Caco-2 (cell line): Measurements from ENCODE around the gene SLC19A1. TPM values are rescaled to one million over a fixed set of nuclear protein-coding genes. Genes with fewer than 3 reads are reported as not detected.

Experiments used
- BruUV-seq: library from RNA; stranded (reverse); fragments of 400-500 nt; replicated peaks from 2 replicates; lab custom pipeline; 2021; lab: Mats Ljungman, UMichigan
- CTCF ChIA-PET: fragments of 300-600 bp; sonication (Branson Sonifier 250); formaldehyde crosslinking; loops from one replicate; lab custom pipeline; 2022; ENCODE audit warnings: antibody characterized with exemption; lab: Charles Lee
- POLR2A ChIA-PET: fragments of 300-600 bp; sonication (Branson Sonifier 250); formaldehyde crosslinking; loops from one replicate; lab custom pipeline; 2022; ENCODE audit warnings: antibody characterized with exemption; lab: Charles Lee
- DNase-seq, 2 experiments: peaks; one replicate each; pipeline versions ENCODE4 v3.0.0 to v3.0.0-alpha.2; 2020 to 2022
- H3K27me3 ChIP-seq: replicated peaks from 2 replicates; pipeline ENCODE4 v1.6.0; 2011; ENCODE audit warnings: low read length; ENCODE audit not compliant: control insufficient read depth, insufficient read depth
- H3K36me3 ChIP-seq: 2 replicates; pipeline ENCODE4 v1.5.1; 2011; ENCODE audit warnings: low read length; ENCODE audit not compliant: control insufficient read depth, insufficient read depth
- H3K4me1 ChIP-seq: fragments of 250-450 bp; sonication (Bioruptor Pico); 2 replicates; pipeline ENCODE4 v1.5.1; 2020; ENCODE audit warnings: mild to moderate bottlenecking
- H3K4me3 ChIP-seq: 2 replicates; pipeline ENCODE4 v1.5.1; 2011; ENCODE audit warnings: low read depth, mild to moderate bottlenecking, control low read depth, low read length
- H3K9me3 ChIP-seq: fragments of 250-450 bp; sonication (Bioruptor Pico); 2 replicates; pipeline ENCODE4 v1.5.1; 2020; ENCODE audit warnings: mild to moderate bottlenecking, moderate library complexity
- H3K27ac Mint-ChIP-seq: one replicate; pipeline ENCODE4 v1.8.0; 2022; ENCODE audit warnings: mixed read lengths; ENCODE audit not compliant: unreplicated experiment
- H3K27me3 Mint-ChIP-seq: one replicate; pipeline ENCODE4 v1.8.0; 2022; ENCODE audit warnings: mixed read lengths; ENCODE audit not compliant: insufficient read depth, unreplicated experiment
- H3K36me3 Mint-ChIP-seq: one replicate; pipeline ENCODE4 v1.8.0; 2022; ENCODE audit warnings: mild to moderate bottlenecking, mixed read lengths; ENCODE audit not compliant: insufficient read depth, unreplicated experiment
- H3K4me1 Mint-ChIP-seq: one replicate; pipeline ENCODE4 v1.8.0; 2022; ENCODE audit warnings: low read depth, mixed read lengths; ENCODE audit not compliant: unreplicated experiment
- H3K4me3 Mint-ChIP-seq: one replicate; pipeline ENCODE4 v1.8.0; 2022; ENCODE audit warnings: mild to moderate bottlenecking, moderate library complexity, mixed read lengths; ENCODE audit not compliant: unreplicated experiment
- H3K9me3 Mint-ChIP-seq: one replicate; pipeline ENCODE4 v1.8.0; 2022; ENCODE audit warnings: mixed read lengths; ENCODE audit not compliant: unreplicated experiment
- CTCF ChIP-seq, 2 experiments: fragments of 200-600 bp in 1 of 2; IDR thresholded peaks; 1 replicate in 1 of 2; 2 replicates in 1 of 2; pipeline versions ENCODE4 v1.5.1 to v1.8.0; 2011 to 2022; ENCODE audit warnings: antibody characterized with exemption in 1 of 2, control low read depth in 1 of 2, inconsistent platforms in 1 of 2, low read depth in 1 of 2, low read length in 1 of 2, mild to moderate bottlenecking in 1 of 2, moderate library complexity in 1 of 2; ENCODE audit not compliant: insufficient read depth in 1 of 2, severe bottlenecking in 1 of 2, unreplicated experiment in 1 of 2
- intact Hi-C: fragments of 100-400 bp; cut with micrococcal nuclease; formaldehyde crosslinking; loops from one replicate; pipeline ENCODE4 v1.10.0; 2022; ENCODE audit not compliant: unreplicated experiment
- total RNA-seq: library from RNA; stranded (reverse); gene quantifications from 2 replicates; pipeline ENCODE4 v1.2.3, GENCODE V29; 2022

Gene SLC19A1
- total RNA-seq, 1 experiment from 2014 or later, result 45.4 TPM

DNA sequence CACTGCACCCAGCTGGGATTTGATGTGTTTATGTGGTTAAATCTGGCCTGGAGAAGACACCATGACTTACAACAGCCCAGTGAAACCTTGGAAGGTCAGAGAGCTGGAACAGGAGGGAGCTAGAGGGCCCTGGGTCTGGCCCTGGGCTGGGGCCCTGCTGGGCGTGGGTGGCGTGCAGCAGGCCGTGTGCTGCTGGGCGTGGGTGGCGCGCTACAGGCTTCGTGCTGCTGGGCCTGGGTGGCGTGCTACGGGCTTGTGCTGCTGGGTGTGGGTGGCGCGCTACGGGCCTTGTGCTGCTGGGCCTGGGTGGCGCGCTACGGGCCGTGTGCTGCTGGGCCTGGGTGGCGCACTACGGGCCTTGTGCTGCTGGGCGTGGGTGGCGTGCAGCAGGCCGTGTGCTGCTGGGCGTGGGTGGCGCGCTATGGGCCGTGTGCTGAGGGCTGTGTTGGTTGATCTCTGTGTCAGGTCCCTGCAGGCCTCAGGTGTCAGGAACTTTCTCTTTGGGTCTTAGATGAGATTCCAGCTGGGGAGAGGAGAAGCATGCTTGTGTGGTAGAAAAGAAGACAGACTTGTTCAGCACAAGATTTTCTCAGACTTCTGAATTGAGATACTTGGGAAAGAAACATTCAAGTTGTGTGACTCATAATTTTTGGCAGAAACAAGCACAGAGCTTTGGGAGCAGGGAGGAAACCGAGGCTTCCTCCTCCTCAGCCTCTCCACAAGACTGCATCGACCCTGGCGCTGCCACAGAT lies 71.3 kb downstream of the SLC19A1 start:
- Histone ChIP-seq H3K4me3 (peak overlapping the region; percentile 2; the same call in 1 of the 2 replicates), H3K4me1 (peaks cover 40% of the 10 kb centered on the region), H3K36me3 (peaks cover 3% of the 10 kb centered on the region), H3K27me3 (no peaks in the 10 kb centered on the region), H3K9me3 (no peaks in the 10 kb centered on the region)
- no peak for DNase-seq
- intact Hi-C loops, result no loop called here
- Mint-ChIP-seq H3K27me3 (no peaks in the 10 kb centered on the region), H3K36me3 (peaks cover 53% of the 10 kb centered on the region), H3K4me1 (peaks cover 31% of the 10 kb centered on the region), H3K9me3 (no peaks in the 10 kb centered on the region), H3K27ac (peak overlapping the region; percentile 86), H3K4me3 (peak overlapping the region; percentile 66)
- TF ChIP-seq CTCF (IDR thresholded peaks at IDR 0.05; ENCODE audit: insufficient read depth in 1 of 2, low read depth in 1 of 2, low read length in 1 of 2, severe bottlenecking in 1 of 2, unreplicated experiment in 1 of 2), result no peak
- CTCF ChIA-PET, result interaction anchor here (0.6 to 1.4 kb wide), 8 partner anchors 11 to 178 kb away, joined by 3 to 8 read pairs (median 3); no protein-coding TSS in a partner anchor
- no TSS peak for BruUV-seq
- POLR2A ChIA-PET, result interaction anchor here (0.6 to 1.5 kb wide), 5 partner anchors 9 to 301 kb away, joined by 3 to 5 read pairs (median 3); partner anchors contain the start of gene POFUT2

GRCh38 chr21:45470087-45470515 lies 72.1 kb downstream of the SLC19A1 start:
- H3K4me3 ChIP-seq, result no peak overlapping the region
- peaks cover 40% of the 10 kb centered on the region for H3K4me1 ChIP-seq
- intact Hi-C loops, result no loop called here
- DNase-seq, result no peak
- Mint-ChIP-seq H3K4me3 (peak overlapping the region; percentile 66), H3K9me3 (no peaks in the 10 kb centered on the region), H3K36me3 (peaks cover 61% of the 10 kb centered on the region), H3K27ac (peak overlapping the region; percentile 86), H3K27me3 (no peaks in the 10 kb centered on the region), H3K4me1 (peaks cover 33% of the 10 kb centered on the region)
- peaks cover 3% of the 10 kb centered on the region for H3K36me3 ChIP-seq
- TF ChIP-seq CTCF (IDR thresholded peaks at IDR 0.05; ENCODE audit: insufficient read depth in 1 of 2, low read depth in 1 of 2, low read length in 1 of 2, severe bottlenecking in 1 of 2, unreplicated experiment in 1 of 2), result no peak
- H3K9me3 ChIP-seq, result no peaks in the 10 kb centered on the region
- no TSS peak for BruUV-seq
- no peaks in the 10 kb centered on the region for H3K27me3 ChIP-seq
- POLR2A ChIA-PET, result interaction anchor here (1.0 kb wide), 1 partner anchor 10 kb away, joined by 3 read pairs; no protein-coding TSS in a partner anchor
- CTCF ChIA-PET, result interaction anchor here (1.3 kb wide), 1 partner anchor 13 kb away, joined by 4 read pairs; no protein-coding TSS in a partner anchor

DNA sequence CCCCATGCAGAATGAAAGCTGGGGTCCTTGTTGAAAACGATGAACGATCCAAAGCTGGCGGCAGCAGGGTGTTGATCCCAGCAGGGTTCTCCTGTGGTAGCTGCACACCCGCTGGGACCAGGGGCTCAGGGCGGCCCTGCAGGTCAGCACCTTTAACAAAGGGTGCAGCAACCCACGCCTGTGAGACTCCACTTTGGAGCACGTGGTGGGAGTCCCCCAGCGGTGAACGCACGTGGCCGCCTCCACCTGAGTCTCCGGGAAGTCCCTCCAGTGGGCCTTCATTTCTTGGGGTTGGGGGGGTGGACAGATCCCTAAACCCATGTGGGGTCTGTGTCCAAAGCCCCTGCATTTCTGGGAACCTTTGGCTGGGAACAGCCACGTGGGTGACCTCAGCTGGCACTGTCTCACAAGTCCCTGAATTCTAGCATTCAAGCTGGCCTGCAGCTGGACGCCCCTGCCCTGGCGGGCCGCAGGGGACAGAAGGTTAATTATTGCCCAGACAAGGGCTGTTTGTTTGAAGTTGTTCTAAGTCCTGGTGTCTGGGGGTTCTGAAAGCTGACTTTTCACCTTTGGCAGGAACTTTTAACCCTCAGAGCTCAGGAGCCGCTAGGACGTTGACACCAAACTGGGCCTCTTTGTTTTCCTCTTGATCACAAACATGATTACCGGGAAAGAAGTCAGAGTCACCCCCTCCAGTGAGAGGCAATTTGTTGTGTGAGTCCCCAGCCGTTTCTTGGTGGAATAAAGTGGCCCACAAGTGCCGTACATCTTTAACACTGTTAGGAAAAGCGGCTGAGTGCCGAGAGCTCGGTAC lies 72.8 kb downstream of the SLC19A1 start:
- intact Hi-C loops, result no loop called here
- H3K27me3 Mint-ChIP-seq, result no peaks in the 10 kb centered on the region
- peak overlapping the region; percentile 86 for H3K27ac Mint-ChIP-seq
- peak overlapping the region; percentile 66 for H3K4me3 Mint-ChIP-seq
- Histone ChIP-seq H3K36me3 (peaks cover 3% of the 10 kb centered on the region), H3K27me3 (no peaks in the 10 kb centered on the region), H3K4me1 (peaks cover 40% of the 10 kb centered on the region), H3K9me3 (no peaks in the 10 kb centered on the region), H3K4me3 (no peak overlapping the region)
- POLR2A ChIA-PET, result interaction anchor here (1.0 kb wide), 1 partner anchor 9 kb away, joined by 3 read pairs; no protein-coding TSS in a partner anchor
- TF ChIP-seq CTCF (IDR thresholded peaks at IDR 0.05; ENCODE audit: insufficient read depth in 1 of 2, low read depth in 1 of 2, low read length in 1 of 2, severe bottlenecking in 1 of 2, unreplicated experiment in 1 of 2), result no peak
- CTCF ChIA-PET, result interaction anchor here (1.3 kb wide), 1 partner anchor 13 kb away, joined by 4 read pairs; no protein-coding TSS in a partner anchor
- H3K36me3 Mint-ChIP-seq, result peaks cover 63% of the 10 kb centered on the region
- peak; percentile 76 to 78 for DNase-seq
- no TSS peak for BruUV-seq
- H3K9me3 Mint-ChIP-seq, result no peaks in the 10 kb centered on the region
- peaks cover 38% of the 10 kb centered on the region for H3K4me1 Mint-ChIP-seq
